ENCODE measurements around the gene CIART.
"Not testable (repeated sequence)": the region's sequence is repeated elsewhere in the genome, so short reads cannot be mapped to it uniquely, and the experiment has no call there.

CIART gene

DNA sequence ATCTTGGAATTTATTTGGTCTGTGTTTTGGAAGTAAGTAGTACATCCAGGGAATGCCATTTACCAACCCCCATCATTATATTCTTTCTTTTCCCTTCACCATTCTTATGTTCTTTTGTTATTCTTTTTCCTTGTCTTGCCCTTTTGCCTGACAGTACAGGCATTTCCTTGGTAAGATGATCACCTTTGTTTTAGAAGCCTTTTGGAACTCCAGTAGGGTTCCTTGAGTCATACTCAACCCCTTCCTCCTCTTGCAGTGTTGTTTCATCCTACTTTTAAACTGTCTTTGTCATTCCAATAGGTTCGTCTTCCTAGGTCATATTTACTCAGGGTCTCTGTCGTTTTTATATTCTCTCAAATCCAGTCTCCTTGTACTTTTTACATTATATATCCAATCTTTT, 20.5 kb downstream of the CIART start:
- H3K27me3 ChIP-seq (replicated peaks; ENCODE audit: insufficient read depth, low read length), result no peaks in the 10 kb centered on the region
- H3K79me2 ChIP-seq (ENCODE audit: low read length), result peaks cover 3% of the 10 kb centered on the region; the same call in 1 of the 2 replicates
- no peak overlapping the region for H3K27ac ChIP-seq (ENCODE audit: low read length)
- no peaks in the 10 kb centered on the region for H3K9me2 ChIP-seq (replicated peaks; ENCODE audit: insufficient read depth, low read length)
- no peak for DNase-seq
- H3K4me1 ChIP-seq (ENCODE audit: low read length), result no peaks in the 10 kb centered on the region
- no peak overlapping the region for H3K9ac ChIP-seq (ENCODE audit: low read length)
- 0 out of 2 replicates have a peak, but pooled peaks cover 3% of the 10 kb centered on the region for H4K20me1 ChIP-seq (ENCODE audit: insufficient read depth, low read length)
- no peak overlapping the region for H3K4me2 ChIP-seq (ENCODE audit: low read depth, low read length)
- H3K4me3 ChIP-seq (ENCODE audit: low read length), result no peak overlapping the region
- no peaks in the 10 kb centered on the region for H3K9me3 ChIP-seq (replicated peaks; ENCODE audit: insufficient read depth, low read length)
- H3F3A ChIP-seq (ENCODE audit: insufficient read depth, low read length), result 0 out of 2 replicates have a peak, but pooled peaks cover 4% of the 10 kb centered on the region
- no peak overlapping the region for H2AFZ ChIP-seq (ENCODE audit: low read length)
- H3K36me3 ChIP-seq (replicated peaks; ENCODE audit: insufficient read depth, low read length), result peaks cover 3% of the 10 kb centered on the region; the same call in 1 of the 2 replicates
- TF ChIP-seq, protein P1, sequence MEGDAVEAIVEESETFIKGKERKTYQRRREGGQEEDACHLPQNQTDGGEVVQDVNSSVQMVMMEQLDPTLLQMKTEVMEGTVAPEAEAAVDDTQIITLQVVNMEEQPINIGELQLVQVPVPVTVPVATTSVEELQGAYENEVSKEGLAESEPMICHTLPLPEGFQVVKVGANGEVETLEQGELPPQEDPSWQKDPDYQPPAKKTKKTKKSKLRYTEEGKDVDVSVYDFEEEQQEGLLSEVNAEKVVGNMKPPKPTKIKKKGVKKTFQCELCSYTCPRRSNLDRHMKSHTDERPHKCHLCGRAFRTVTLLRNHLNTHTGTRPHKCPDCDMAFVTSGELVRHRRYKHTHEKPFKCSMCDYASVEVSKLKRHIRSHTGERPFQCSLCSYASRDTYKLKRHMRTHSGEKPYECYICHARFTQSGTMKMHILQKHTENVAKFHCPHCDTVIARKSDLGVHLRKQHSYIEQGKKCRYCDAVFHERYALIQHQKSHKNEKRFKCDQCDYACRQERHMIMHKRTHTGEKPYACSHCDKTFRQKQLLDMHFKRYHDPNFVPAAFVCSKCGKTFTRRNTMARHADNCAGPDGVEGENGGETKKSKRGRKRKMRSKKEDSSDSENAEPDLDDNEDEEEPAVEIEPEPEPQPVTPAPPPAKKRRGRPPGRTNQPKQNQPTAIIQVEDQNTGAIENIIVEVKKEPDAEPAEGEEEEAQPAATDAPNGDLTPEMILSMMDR (IDR thresholded peaks at IDR 0.05; ENCODE audit: low read length), result no peak

DNA sequence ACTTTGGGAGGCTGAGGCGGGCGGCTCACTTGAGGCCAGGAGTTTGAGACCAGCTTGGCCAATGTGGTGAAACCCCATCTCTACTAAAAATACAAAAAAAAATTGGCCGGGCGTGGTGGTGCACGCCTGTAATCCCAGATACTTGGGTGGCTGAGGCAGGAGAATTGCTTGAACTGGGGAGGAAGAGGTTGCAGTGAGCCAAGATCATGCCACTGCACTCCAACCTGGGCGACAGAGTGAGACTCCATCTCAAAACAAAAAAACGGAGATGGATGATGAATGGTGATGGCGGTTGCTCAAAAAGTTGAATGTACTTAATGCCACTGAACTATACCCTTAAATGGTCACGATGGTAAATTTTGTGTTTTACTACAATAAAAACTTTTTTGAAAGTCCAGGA, 26.2 kb downstream of the CIART start:
- not testable (repeated sequence) for H3K27ac ChIP-seq (ENCODE audit: low read length); H4K20me1 ChIP-seq (ENCODE audit: insufficient read depth, low read length); H2AFZ ChIP-seq (ENCODE audit: low read length); H3K27me3 ChIP-seq (replicated peaks; ENCODE audit: insufficient read depth, low read length); DNase-seq; H3K9me2 ChIP-seq (replicated peaks; ENCODE audit: insufficient read depth, low read length); H3K4me3 ChIP-seq (ENCODE audit: low read length); H3K4me2 ChIP-seq (ENCODE audit: low read depth, low read length); H3K79me2 ChIP-seq (ENCODE audit: low read length); H3K4me1 ChIP-seq (ENCODE audit: low read length); H3F3A ChIP-seq (ENCODE audit: insufficient read depth, low read length); H3K9me3 ChIP-seq (replicated peaks; ENCODE audit: insufficient read depth, low read length); H3K9ac ChIP-seq (ENCODE audit: low read length); H3K36me3 ChIP-seq (replicated peaks; ENCODE audit: insufficient read depth, low read length)

DNA sequence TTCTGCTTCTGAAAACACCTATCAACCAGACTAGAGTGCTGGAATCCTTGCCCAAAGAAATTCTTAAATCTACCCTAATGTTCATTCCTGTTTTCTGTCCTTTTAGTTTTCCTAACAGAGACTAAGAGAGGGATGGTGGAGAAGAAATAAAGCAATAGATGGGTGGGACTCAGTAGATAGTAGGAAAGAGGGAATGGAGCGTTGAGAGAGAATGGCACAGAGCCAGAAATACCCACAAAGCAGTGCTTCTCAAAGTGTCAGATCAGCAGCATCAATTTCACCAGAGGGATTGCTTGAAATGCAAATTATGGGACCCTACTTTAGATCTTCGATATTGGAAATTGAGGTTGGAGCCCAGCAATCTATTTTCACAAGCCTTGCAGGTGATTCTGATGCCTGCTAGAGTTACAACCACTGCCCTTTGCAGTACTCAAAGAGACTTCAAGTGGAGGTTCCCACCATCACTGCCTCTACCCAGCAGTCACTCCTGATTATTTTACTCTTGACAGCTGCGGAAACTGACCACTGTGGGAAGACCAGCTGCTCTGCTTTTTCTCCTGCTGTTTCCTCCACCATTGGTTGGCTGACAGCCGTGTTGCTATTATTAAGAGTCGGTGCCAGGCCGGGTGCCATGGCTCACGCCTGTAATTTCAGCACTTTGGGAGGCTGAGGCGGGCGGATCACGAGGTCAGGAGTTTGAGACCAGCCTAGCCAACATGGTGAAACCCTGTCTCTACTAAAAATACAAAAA, 27.6 kb downstream of the CIART start:
- H3K4me2 ChIP-seq (ENCODE audit: low read depth, low read length), result no peak overlapping the region
- no peaks in the 10 kb centered on the region for H3K4me1 ChIP-seq (ENCODE audit: low read length)
- H2AFZ ChIP-seq (ENCODE audit: low read length), result no peak overlapping the region
- no peaks in the 10 kb centered on the region for H3K79me2 ChIP-seq (ENCODE audit: low read length)
- no peak overlapping the region for H3K9ac ChIP-seq (ENCODE audit: low read length)
- 0 out of 2 replicates have a peak, but pooled peaks cover 3% of the 10 kb centered on the region for H4K20me1 ChIP-seq (ENCODE audit: insufficient read depth, low read length)
- no peaks in the 10 kb centered on the region for H3F3A ChIP-seq (ENCODE audit: insufficient read depth, low read length)
- H3K27ac ChIP-seq (ENCODE audit: low read length), result no peak overlapping the region
- peaks cover 6% of the 10 kb centered on the region; the same call in 1 of the 2 replicates for H3K36me3 ChIP-seq (replicated peaks; ENCODE audit: insufficient read depth, low read length)
- H3K27me3 ChIP-seq (replicated peaks; ENCODE audit: insufficient read depth, low read length), result no peaks in the 10 kb centered on the region
- H3K9me2 ChIP-seq (replicated peaks; ENCODE audit: insufficient read depth, low read length), result no peaks in the 10 kb centered on the region
- DNase-seq, result no peak
- H3K4me3 ChIP-seq (ENCODE audit: low read length), result no peak overlapping the region
- TF ChIP-seq EZH2 (optimal IDR thresholded peaks at IDR 0.05; ENCODE audit: low read depth, low read length) (no peak), EZH2phosphoT487 (IDR thresholded peaks at IDR 0.05; ENCODE audit: low read length) (no peak)
- H3K9me3 ChIP-seq (replicated peaks; ENCODE audit: insufficient read depth, low read length), result no peaks in the 10 kb centered on the region

DNA sequence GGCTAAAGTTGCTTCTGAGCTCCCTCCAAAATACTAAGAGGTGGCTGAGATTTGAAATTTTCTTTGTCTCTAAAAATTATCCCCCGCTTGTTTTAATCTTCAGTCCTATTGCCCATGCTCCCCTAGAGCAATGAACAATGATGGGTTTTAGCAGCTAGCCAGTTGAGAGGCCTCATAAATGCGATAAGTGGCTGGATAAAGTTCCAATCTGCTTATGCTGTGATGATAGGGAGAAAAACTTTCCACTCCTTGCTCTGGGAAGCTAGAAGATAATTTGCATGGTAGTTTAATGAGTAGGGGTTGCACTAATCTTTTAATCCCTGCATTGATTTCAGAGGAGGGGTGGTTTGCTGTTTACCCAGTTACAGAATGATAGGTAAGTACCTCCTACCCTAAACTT, 29.4 kb downstream of the CIART start:
- H3K27me3 ChIP-seq (replicated peaks; ENCODE audit: insufficient read depth, low read length), result no peaks in the 10 kb centered on the region
- H4K20me1 ChIP-seq (ENCODE audit: insufficient read depth, low read length), result no peaks in the 10 kb centered on the region
- no peaks in the 10 kb centered on the region for H3K9me3 ChIP-seq (replicated peaks; ENCODE audit: insufficient read depth, low read length)
- H3K9ac ChIP-seq (ENCODE audit: low read length), result no peak overlapping the region
- H3F3A ChIP-seq (ENCODE audit: insufficient read depth, low read length), result no peaks in the 10 kb centered on the region
- DNase-seq, result no peak
- TF ChIP-seq, protein P1 (IDR thresholded peaks at IDR 0.05; ENCODE audit: low read length), result no peak
- TF ChIP-seq EZH2 (optimal IDR thresholded peaks at IDR 0.05; ENCODE audit: low read depth, low read length) (no peak), EZH2phosphoT487 (IDR thresholded peaks at IDR 0.05; ENCODE audit: low read length) (no peak)
- no peak overlapping the region for H3K4me3 ChIP-seq (ENCODE audit: low read length)
- no peak overlapping the region for H3K4me2 ChIP-seq (ENCODE audit: low read depth, low read length)
- H3K27ac ChIP-seq (ENCODE audit: low read length), result no peak overlapping the region
- H3K79me2 ChIP-seq (ENCODE audit: low read length), result no peaks in the 10 kb centered on the region
- H3K36me3 ChIP-seq (replicated peaks; ENCODE audit: insufficient read depth, low read length), result peaks cover 6% of the 10 kb centered on the region; the same call in 1 of the 2 replicates
- no peak overlapping the region for H2AFZ ChIP-seq (ENCODE audit: low read length)
- no peaks in the 10 kb centered on the region for H3K4me1 ChIP-seq (ENCODE audit: low read length)
- H3K9me2 ChIP-seq (replicated peaks; ENCODE audit: insufficient read depth, low read length), result no peaks in the 10 kb centered on the region

DNA sequence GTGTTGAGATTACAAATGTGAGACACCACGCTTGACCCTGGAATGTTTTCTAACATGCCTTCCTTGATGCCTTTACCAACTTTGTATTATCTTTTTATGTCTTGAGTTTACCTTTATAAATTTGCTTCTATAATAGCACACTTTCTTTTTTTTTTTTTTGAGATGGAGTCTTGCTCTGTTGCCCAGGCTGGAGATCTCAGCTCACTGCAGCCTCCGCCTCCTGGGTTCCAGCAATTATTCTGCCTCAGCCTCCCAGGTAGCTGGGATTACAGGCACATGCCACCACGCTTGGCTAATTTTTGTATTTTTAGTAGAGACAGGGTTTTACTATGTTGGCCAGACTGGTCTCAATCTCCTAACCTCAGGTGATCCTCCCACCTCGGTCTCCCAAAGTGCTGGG, 32.3 kb downstream of the CIART start:
- H3K27me3 ChIP-seq (replicated peaks; ENCODE audit: insufficient read depth, low read length); H3K9me2 ChIP-seq (replicated peaks; ENCODE audit: insufficient read depth, low read length); H3K36me3 ChIP-seq (replicated peaks; ENCODE audit: insufficient read depth, low read length); DNase-seq; H3K9me3 ChIP-seq (replicated peaks; ENCODE audit: insufficient read depth, low read length); H4K20me1 ChIP-seq (ENCODE audit: insufficient read depth, low read length); H3K4me3 ChIP-seq (ENCODE audit: low read length); H3K9ac ChIP-seq (ENCODE audit: low read length); H3K4me1 ChIP-seq (ENCODE audit: low read length); H3K79me2 ChIP-seq (ENCODE audit: low read length); H3F3A ChIP-seq (ENCODE audit: insufficient read depth, low read length); H3K27ac ChIP-seq (ENCODE audit: low read length); H3K4me2 ChIP-seq (ENCODE audit: low read depth, low read length); H2AFZ ChIP-seq (ENCODE audit: low read length): not testable (repeated sequence)

All from MM.1S (cell line).